ENCODE data around the gene CACNA1H. TPM values are rescaled to one million over a fixed set of nuclear protein-coding genes. Genes with fewer than 3 reads are reported as not detected.

CACNA1H gene
- total RNA-seq, result 1.0 and 36.2 TPM in 2 replicates

GRCh38 chr16:1152651-1153259, at the start of gene CACNA1H:
CACNA1H (plus strand) TSS chr16:1153106; CDS start chr16:1153738, 632 bp downstream.
- no peak for DNase-seq (ENCODE audit: low read depth)

GRCh38 chr16:1103636-1103980, 49.3 kb upstream of the CACNA1H start:
- no peak for DNase-seq (ENCODE audit: low read depth)

GRCh38 chr16:1105888-1106620, 46.9 kb upstream of the CACNA1H start:
- DNase-seq (ENCODE audit: low read depth), result peak; percentile 6

- DNase-seq (ENCODE audit: low read depth), result no peak
These were observed 46.2 kb upstream of the CACNA1H start for GRCh38 chr16:1106659-1107058.

- DNase-seq (ENCODE audit: low read depth), result no peak
These were observed 45.8 kb upstream of the CACNA1H start for GRCh38 chr16:1107141-1107540.

GRCh38 chr16:1107731-1108130, 45.2 kb upstream of the CACNA1H start:
- DNase-seq (ENCODE audit: low read depth), result no peak

- DNase-seq (ENCODE audit: low read depth), result peak; percentile 20
These were observed 44.3 kb upstream of the CACNA1H start for GRCh38 chr16:1108299-1109252.

GRCh38 chr16:1109648-1110047, 43.3 kb upstream of the CACNA1H start:
- DNase-seq (ENCODE audit: low read depth), result peak; percentile 12

- DNase-seq (ENCODE audit: low read depth), result no peak
These were observed 40.3 kb upstream of the CACNA1H start for GRCh38 chr16:1112506-1113184.

- DNase-seq (ENCODE audit: low read depth), result no peak
These were observed 39.4 kb upstream of the CACNA1H start for GRCh38 chr16:1113489-1113888.

GRCh38 chr16:1113889-1114526, 38.9 kb upstream of the CACNA1H start:
- DNase-seq (ENCODE audit: low read depth), result no peak

- DNase-seq (ENCODE audit: low read depth), result no peak
These were observed 36.2 kb upstream of the CACNA1H start for GRCh38 chr16:1116693-1117077.

- no peak for DNase-seq (ENCODE audit: low read depth)
These were observed 35.6 kb upstream of the CACNA1H start for GRCh38 chr16:1117176-1117900.

- DNase-seq (ENCODE audit: low read depth), result no peak
These were observed 35.0 kb upstream of the CACNA1H start for GRCh38 chr16:1117926-1118325.

GRCh38 chr16:1119129-1119528, 33.8 kb upstream of the CACNA1H start:
- DNase-seq (ENCODE audit: low read depth), result no peak

GRCh38 chr16:1119766-1120576, 32.9 kb upstream of the CACNA1H start:
- no peak for DNase-seq (ENCODE audit: low read depth)

GRCh38 chr16:1120577-1120941, 32.3 kb upstream of the CACNA1H start:
- DNase-seq (ENCODE audit: low read depth), result no peak

- DNase-seq (ENCODE audit: low read depth), result no peak
These were observed 31.9 kb upstream of the CACNA1H start for GRCh38 chr16:1121009-1121408.

GRCh38 chr16:1121601-1122397, 31.1 kb upstream of the CACNA1H start:
- DNase-seq (ENCODE audit: low read depth), result no peak
